GM19238 (cell line): ENCODE data around the gene KIF3C.
A peak's percentile ranks its signal among the peaks of the same experiment; 100 is the strongest.
"Not testable (repeated sequence)": the region's sequence is repeated elsewhere in the genome, so short reads cannot be mapped to it uniquely, and the experiment has no call there.

Experiments
- DNase-seq: peaks from one replicate; pipeline ENCODE4 v3.0.0; 2011; ENCODE audit warnings: low spot score; ENCODE audit not compliant: insufficient read length

KIF3C gene

GRCh38 chr2:25960920-25961319 lies 21.4 kb downstream of the KIF3C start:
- DNase-seq: no peak

DNA sequence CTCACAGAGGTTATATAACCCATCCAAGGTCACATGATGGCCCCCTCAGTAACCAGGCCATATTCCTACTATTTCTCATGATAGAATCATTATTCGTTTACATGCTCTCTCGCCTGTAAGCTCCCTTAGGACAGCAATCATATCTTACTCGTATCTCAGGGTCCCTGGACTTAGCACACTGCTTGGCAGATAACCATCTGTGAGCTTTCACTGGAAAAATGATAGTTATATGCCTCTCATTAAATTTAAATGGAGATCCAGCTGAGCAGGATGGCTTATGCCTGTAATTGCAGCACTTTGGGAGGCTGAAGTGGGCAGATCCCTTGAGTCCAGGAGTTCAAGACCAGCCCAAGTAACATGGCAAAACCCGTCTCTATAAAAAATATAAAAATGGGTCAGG lies 21.9 kb downstream of the KIF3C start:
- no peak for DNase-seq

DNA sequence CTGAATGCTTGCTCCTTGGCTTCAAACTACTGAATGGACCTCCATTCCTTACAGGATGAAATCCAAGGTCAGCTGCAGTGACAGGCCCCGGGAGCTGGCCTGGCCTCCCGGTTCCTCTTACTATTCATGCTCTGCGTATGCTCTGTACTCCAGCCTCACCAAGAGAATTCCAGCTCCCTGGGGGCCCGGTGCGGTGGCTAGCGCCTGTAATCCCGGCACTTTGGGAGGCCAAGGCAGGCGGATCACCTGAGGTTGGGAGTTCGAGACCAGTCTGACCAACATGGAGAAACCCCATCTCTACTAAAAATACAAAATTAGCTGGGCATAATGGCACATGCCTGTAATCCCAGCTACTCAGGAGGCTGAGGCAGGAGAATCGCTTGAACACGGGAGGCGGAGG lies 23.7 kb downstream of the KIF3C start:
- not testable (repeated sequence) for DNase-seq

GRCh38 chr2:25957743-25958142 lies 24.6 kb downstream of the KIF3C start:
- DNase-seq: no peak

DNA sequence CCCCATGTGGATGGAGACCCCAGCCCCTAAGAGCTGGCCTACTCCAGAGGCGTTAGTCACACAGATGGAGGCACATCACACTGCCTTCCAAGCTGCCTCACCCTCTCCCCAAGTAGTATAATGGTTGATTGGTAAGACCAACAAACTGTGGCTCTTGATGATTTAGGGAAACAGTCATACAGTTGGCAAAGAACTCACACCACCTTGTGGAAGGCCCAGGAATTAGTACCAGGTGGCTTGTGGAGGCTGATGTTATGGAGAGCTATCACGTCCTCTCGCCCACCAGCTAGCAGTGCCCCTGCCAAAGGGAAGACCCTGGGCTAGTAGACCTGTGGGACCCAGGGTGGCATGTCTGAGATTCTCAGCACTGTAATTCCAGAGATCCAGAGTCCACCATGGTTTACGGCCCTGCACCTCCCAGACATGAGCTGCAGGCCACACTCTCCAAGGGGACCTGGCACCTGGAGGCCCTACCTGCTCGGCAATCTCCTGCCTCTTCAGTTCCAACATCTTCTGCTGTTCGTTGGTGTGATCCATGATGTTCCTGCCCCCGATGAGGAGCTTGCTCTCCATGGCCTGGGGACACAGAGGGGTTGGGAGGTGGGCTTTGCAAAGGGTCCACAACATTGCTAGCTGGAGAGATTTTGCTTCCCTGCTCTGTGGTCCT lies 26.3 kb downstream of the KIF3C start:
- no peak for DNase-seq

DNA sequence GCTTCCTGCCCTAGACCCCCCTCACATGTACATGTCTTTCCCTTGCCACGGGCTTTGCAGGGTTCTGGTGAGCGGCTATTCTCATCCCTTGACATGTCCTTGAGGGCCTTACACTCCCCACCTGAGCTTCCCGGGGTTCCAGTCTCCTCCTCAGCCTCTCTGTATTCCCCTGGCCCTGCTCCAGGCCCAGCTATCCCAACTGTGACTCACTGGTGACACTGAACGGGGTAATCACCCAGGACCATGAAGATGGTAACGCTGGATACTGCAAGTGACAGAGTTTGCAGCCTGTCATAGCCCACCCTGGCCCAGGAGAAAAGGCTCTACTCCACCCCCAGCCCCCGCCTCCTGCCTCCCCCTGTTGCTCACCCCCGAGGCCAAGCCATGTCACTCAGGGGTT lies 27.3 kb downstream of the KIF3C start:
- DNase-seq: no peak

GRCh38 chr2:25954199-25954752 lies 28.0 kb downstream of the KIF3C start:
- DNase-seq: no peak

GRCh38 chr2:25951071-25951547 lies 31.2 kb downstream of the KIF3C start:
- DNase-seq: peak; percentile 64

DNA sequence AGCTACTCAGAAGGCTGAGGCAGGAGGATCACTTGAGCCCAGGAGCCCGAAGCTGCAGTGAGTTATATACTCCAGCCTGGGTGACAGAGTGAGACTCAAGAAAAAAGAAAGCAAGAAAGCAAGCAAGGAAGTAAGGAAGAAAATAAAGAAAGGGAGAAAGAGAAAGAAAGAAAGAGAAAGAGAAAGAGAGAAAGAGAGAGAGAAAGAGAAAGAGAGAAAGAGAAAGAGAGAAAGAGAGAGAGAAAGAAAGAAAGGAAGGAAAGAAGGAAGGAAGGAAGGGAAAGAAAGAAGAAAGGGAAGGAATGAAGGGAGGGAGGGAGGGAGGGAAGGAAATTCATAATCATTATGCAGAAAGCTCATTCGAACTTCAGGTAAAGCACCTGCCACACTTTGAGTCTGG lies 33.9 kb downstream of the KIF3C start:
- DNase-seq: no peak

- DNase-seq: no peak
Measured at GRCh38 chr2:25941042-25941441, 41.3 kb downstream of the KIF3C start.

GRCh38 chr2:25939257-25939668 lies 43.0 kb downstream of the KIF3C start:
- no peak for DNase-seq

DNA sequence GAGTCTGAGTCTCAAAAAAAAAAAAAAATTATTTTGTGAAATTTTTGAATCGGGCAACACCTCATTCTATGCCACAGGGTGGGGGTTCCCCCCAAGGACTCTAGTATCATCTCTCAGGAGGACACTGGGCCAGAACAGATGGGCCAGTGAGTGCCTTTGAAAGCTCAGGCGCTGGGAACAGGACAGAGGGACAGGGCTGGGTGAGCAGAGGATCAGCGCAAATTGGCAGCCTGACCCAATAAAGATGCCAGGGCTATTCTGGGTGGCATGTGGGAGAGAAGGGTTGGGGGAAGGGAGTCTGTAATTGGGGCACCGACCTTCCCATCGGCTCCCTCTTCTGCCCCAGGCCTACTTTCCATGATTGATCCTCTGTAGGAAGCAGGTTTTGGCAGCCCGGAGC lies 44.0 kb downstream of the KIF3C start:
- DNase-seq: no peak

GRCh38 chr2:25936889-25937545 lies 45.3 kb downstream of the KIF3C start:
- DNase-seq: no peak

DNA sequence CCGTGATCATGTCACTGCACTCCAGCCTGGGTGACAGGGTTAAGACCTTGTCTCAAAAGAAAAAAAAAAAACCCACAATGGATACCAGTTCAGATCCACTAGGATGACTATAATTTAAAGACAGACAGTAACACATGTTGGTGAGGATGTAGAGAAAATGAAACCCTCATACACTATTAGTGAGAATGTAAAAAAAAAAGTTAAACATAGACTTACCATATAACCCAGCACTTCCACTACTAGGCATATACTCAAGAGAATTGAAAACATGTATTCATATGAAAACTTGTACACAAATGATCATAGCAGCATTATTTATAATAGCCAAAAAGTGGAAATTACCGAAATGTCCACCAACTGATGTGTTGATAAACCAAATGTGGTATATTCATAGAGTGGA lies 48.7 kb downstream of the KIF3C start:
- no peak for DNase-seq

- no peak for DNase-seq
Measured at GRCh38 chr2:25929789-25930473, 52.4 kb downstream of the KIF3C start.

- DNase-seq: no peak
Measured at GRCh38 chr2:25928668-25929067, 53.6 kb downstream of the KIF3C start.

DNA sequence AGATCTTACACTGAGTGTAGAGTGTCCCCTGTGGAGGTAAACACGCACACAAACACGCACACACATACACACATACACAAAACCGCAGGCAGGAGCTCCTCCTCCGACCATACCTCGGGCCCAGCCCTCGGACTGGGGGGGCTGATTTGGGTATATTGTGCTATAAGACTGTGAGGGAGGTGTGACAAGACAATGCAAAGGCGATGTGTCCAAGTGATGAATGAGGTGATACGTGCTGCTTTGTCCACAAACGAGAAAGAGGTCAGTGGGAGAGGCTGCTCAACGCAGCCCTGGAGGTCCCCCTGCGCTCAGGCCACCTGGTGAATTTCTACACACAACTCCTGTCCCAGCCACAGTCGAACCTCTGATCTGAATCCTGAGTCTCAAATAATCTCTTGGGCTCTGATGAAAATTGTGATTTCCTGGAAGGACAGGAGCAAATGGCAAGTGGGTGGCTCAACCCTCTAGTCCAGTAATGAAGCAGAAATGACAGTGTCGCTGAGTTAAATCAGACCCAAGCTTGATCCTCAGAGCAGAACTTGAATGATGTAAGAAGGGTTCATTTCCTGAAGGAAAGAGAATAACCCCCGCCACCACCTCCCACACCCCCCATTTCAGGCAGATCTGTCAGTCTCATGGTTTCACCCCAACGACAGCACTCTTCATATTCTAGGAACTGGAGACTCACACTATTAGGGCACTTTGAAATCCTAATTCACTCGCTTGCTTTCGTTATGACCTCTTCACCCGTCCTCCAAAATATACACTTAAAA lies 55.1 kb downstream of the KIF3C start:
- no peak for DNase-seq

- DNase-seq: no peak
Measured at GRCh38 chr2:25922501-25922900, 59.8 kb downstream of the KIF3C start.

GRCh38 chr2:25920786-25921415 lies 61.4 kb downstream of the KIF3C start:
- DNase-seq: no peak

DNA sequence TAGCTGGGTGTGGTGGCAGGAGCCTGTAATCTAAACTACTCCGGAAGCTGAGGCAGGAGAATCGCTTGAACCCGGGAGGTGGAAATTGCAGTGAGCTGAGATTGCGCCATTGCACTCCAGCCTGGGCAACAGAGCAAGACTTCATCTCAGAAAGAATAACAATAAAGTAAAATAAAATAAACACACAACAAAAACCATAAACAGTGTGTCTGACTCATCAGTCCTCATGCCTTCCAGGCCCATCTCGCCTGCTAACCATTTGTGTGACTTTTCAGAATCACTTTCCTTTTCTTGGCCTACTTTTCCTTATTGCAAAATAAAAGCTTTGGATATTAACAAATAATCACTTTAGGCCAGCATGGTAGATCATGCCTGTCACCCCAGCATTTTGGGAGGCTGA lies 62.0 kb downstream of the KIF3C start:
- DNase-seq: no peak

DNA sequence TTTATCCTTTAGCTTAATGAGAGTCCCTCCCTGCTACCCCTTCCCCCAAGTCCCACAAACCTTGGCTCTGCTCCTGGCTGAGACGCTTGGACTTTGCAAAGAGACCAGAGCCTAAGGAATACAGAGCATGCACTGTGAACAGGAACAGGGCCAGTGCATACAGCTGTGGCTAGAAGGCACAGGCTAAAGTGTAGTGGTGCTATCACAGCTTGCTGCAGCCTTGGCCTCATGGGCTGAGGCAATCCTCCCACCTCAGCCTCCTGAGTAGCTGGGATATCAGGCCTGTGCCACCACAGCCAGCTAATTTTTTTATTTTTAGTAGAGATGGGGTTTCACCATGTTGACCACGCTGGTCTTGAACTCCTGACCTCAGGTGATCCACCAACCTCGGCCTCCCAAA lies 64.5 kb downstream of the KIF3C start:
- no peak for DNase-seq
